DLD1 (cell line): Measurements from ENCODE around the gene SYT5.

Experiments used
- in situ Hi-C: cut with HindIII; loops from 2 replicates; pipeline ENCODE4 v1.10.0; 2017; ENCODE audit warnings: low sequenced_read_pairs

Gene SYT5

DNA sequence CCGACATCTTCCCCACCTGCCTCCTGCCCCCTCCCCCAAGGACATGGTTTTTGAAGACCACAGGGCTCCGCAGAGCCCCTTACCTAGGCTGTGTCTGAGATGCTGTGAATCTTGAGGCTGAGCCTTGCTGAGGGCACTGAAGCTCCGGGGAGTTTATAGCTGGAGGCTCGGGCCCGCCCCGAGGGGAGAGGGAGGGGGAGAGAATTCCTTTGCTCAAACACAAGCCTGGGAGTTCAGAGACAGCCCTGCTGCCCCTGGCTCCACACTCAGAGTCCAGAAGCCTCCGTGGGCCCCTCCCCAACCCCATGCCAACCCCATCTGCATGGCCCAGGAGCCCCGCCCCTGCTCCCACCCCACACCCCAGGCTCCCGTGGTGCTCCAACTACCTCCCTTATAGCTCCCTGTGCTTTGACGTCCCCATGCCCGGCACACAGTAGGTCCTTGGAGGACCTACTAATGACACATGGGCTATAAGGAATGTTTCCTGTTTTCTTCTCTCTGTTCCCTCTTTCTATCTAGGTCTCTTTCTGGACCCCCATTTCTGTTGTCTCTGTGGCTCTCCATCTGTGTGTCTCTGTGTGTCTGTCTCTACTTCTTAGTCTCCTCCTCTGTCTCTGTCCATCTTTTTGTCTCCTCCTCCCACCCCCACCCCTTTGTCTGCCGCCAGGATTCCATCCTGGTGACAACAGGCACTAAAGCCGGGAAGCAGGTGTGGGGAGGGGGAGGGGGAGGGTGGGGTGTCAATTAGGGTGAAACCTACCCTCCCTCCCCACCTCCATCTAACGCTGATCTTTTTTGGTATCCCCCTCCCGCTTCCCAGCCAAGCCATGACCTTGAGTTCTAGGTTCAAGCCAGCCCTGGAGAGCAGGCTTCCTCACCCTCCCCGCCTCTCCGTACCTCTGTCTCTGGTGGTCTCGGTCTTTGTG, 30.7 kb downstream of the SYT5 start, which contains the start of gene TNNT1:
Gene TNNT1, minus strand, starts transcription at position 129 of the 926 bp plus-strand sequence. CDS start 2,049 bp downstream, outside the sequence.
- in situ Hi-C loops = no loop called here

DNA sequence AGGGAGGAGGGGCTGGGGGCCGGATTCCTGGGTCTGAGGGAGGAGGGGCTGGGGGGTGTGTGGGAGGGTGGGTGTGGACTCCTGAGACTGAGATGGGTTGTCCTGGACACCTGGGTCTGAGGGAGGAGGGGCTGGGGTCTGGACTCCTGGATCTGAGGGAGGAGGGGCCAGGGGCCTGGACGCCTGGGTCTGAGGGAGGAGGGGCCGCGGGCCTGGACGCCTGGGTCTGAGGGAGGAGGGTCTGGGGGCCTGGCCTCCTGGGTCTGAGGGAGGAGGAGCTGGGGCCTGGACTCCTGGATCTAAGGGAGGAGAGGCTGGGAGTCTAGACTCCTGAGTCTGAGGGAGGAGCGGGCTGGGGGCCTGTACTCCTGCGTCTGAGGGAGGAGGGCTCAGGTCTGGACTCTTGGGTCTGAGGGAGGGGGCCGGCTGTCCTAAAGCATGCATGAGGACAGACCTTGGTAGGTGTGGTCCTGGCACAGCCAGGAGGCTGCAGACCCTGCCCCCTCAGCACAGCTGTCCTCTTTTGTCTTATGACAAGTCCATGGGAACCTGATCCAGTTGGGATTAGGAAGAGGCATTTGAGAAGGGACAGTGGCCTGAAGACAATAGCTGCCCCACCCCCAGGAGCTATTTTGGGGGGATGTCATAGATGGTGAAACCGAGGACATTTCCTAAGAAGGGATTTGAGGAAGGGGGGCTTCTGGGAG, 32.4 kb downstream of the SYT5 start:
- in situ Hi-C loops = no loop called here

DNA sequence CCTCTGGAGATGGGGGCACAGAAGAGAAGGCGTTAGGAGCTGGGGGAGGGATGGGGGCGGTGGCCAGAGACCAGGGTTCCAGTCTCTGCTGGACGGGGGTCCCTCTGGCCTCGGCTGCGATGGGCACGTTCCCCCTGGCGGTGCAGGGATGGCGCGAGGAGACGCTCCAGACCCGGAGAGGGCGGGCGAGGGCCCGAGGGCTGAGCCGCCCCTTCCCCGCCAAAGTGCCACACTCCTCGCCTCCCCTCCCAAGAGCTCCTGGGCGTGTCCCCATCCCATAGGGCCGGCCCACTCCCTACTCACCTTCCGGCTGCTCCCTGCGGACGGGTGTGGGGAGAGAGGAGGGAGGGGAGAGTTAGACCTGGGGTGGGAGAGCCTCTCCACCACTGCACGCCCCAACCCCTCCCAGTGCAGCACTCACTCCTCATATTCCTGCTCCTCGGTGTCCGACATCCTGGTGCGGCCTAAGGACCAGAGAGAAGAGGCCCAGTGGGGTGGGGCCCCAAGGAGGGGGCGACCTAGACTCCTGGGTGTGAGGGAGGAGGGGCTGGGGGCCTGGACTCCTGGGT, 33.3 kb downstream of the SYT5 start:
- in situ Hi-C loops = no loop called here

DNA sequence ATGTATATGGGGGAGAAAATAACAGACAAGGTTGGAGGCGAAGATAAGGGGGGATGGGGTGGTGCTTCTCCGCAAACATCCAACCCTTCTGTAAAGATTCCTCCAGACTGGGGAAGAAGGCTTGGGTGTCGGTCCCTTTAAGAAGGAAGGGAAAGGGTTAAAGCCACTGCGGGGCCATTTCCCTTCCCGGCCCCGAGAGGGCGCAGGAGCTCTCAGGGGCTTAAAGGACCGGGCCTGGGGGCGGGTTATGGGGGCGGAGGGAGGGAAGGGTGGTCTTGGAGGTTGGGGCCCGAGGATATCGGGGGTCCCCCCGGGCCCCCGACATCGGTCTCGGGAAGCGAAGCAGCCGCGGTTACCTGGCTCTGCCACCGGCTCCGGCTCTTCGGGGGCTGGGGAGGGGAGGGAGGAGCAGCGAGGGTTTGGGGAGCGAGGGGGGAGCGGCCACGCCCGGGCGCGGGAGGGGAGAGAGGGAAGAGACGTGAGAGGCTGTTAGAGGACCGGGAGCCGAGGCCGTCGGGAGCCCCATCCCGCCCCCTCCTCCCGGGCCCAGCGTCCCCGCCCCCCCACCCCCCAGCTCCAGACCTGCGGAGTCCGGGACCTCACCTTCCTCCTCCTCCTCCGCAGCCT, 33.9 kb downstream of the SYT5 start:
- in situ Hi-C loops = no loop called here

DNA sequence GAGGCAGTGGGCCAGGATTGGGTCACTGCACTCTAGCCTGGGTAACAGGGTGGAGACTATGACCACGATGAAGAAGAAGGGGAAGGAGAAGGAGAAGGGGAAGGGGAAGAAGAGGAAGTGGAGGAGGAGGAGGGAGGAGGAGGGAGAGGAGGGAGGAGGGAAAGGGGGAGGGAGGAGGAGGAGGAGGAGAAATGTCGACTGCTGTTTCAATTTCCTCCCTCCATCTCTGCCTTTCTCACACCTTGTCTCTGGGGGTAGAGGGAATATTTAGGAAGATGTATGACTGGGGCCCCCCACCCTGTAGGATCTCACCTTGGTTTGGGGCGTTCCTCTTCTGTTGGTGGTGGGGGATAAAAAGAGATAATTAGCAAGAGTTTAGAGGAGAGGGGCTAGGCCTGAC, 34.9 kb downstream of the SYT5 start:
- in situ Hi-C loops = no loop called here

DNA sequence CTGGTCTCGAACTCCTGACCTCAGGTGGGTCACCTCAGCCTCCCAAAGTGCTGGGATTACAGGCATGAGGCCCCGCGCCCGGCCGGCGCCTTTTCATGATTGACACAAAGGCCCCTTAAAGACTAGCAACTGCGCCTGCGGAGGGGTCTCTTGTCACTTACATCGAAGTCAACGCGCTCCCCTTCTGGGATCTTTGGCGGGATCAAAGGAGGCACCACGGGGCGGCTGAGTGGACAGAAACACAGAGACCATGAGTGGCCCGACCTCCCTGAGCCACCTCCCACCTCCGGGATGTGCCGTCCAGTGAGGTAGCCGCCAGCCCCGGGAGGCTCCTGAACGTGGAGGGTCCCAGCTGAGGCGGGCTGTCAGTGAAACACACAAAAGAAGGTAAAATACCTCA, 38.4 kb downstream of the SYT5 start:
- in situ Hi-C loops = no loop called here

DNA sequence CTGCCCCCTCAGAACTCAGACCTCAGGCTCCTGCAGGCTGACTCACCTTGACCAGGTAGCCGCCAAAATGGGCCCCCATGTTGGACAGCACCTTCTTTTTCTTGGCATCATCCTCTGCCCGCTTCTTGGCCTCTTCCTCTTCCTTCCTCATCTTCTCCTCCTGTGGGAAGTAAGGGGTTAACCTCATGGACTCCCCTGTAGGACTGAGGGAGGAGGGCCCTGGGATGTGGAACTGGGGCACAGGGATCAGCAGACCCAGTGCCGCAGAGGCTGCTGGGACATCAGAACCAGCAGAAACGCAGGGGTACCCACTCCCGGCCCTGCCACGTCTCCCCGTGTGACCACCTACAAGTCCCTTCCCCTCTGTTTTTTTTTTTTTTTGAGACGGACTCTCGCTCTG, 42.2 kb downstream of the SYT5 start:
- in situ Hi-C loops = no loop called here

DNA sequence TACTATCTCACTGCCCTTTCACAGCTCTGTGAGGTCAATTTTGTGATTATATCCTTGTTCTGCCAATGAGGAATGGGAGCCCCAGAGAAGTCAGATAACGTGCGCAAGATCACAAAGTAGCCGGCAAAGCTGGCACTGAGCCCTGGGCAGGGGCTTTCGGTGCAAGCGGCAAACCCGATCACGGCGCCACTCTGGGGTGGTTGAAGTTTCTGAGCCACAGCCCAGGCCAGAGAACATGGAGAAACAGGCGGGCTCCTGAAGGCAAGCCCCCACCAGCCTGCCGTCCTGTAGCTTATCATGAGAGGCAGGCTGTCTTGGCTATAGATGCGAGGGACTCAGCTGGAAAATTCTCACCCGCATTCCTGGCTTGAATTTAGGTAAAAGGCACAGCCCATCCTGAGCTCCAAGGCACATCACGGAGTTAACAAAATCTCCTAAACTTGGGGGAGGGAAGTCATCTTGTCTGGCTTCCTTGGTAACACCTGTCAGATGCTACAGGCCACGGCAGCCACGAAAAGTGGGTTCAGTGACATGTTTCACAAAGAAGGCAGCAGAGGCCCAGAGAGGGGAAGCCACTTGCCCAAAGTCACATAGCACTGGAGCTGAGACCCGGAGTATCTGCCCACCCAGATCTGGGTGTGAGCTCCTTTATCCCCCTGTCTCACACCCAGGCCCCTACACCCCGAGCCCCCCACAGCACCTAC, 43.5 kb downstream of the SYT5 start:
- in situ Hi-C loops = no loop called here

DNA sequence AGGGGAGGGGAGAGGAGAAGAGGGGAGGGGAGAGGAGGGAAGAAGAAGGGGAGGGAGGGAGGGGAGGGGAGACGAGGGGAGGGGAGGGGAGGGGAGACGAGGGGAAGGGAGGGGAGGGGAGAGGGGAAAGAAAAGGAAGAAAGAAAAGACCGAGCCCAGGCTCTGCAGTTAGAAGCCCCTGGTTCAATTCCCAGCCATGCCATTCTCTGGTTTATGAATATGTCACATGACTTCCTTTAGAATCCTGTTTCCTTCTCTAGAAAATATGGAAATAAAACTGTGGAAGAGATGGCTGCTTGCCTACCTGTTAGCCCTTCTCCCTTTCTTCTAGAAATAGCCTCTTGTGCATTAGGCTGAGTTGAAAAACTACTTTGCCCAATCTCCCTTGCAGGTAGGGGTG, 45.4 kb downstream of the SYT5 start:
- in situ Hi-C loops = no loop called here

DNA sequence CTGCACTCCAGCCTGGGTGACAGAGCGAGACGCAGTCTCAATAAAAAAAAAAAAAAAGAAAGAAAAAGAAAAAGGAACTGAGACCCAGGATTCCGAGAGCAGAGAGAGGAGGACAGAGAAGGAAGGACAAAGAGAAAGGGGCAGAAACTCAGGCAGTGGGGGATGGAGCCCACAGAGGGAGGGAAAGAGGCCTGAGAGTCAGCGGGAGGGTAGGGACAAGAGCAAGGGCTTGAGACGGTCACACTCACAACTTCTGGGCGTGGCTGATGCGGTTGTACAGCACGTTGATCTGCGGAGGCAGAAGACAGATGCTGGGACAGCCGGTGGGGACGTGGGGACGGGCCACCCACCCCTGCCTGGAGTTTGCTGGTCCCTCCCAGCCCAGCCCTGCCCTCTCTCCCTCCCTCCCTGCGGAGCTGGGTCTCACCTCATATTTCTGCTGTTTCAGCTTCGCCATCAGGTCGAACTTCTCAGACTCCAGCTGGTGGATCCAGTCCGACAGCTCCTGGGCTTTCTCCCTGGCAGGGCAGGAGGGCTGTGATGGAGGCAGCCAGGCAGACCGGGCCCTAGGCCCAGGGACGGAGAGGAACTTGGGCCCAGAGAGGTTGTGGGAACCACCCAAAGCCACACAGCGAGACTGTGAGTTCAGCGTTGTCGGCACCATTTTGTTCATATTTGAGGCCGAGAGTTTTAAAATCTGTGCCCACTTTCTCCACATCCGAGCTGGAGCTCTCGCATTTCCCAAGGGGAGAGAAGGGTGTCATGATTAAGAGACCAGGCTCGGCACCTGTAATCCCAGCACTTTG, 46.2 kb downstream of the SYT5 start:
- in situ Hi-C loops = no loop called here

DNA sequence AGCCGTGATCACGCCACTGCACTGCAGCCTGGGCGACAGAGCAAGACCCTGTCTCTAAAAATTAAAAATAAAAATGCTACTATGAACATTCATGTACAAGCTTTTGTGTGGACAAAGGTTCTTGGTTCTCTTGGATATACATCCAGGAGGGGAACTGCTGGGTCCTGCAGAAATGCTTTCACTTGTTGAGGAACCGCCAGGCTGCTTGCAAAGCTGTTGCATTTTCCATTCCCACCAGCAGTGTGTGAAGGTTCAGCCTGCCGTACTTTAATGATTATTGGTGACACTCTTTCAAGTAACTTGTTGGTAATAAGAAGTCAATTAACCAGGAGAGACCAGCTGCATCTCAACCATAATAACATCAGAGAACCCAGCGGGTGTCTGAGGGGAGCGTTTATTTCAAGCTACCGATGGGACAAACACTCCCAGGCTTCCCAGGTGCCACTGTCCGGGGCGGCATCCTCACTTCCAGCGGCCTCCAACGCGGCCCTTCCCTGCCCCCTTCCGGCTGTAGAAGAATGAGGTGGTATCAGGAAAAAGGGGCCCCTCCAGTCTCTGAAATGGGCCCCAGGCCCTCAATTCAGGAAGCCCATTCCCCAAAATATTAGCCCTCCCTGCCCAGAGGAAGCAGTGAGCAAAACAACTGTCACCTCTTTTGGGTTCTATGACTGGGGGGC, 47.5 kb downstream of the SYT5 start:
- in situ Hi-C loops = no loop called here

DNA sequence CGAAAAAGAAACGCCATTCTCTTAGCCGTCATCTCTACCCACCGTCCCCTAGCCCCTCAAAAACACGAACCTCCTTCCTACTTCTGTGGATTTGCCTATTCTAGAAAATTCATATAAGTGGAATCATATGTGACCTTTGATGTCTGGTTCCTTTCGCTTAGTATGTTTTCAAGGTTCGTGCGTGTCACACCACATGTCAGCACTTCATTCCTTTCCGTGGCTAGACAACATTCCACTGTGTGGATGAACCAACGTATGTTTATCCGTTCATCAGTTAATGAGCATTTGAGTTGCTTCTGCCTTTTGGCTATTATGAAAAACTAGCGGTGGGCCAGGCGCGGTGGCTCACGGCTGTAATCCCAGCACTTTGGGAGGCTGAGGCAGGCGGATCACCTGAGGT, 48.7 kb downstream of the SYT5 start:
- in situ Hi-C loops = no loop called here
